ENCODE data around the gene GNG5. TPM values are rescaled to one million over a fixed set of nuclear protein-coding genes. Genes with fewer than 3 reads are reported as not detected.

The GNG5 gene
- 36.8 and 80.7 TPM in 2 replicates for total RNA-seq

DNA sequence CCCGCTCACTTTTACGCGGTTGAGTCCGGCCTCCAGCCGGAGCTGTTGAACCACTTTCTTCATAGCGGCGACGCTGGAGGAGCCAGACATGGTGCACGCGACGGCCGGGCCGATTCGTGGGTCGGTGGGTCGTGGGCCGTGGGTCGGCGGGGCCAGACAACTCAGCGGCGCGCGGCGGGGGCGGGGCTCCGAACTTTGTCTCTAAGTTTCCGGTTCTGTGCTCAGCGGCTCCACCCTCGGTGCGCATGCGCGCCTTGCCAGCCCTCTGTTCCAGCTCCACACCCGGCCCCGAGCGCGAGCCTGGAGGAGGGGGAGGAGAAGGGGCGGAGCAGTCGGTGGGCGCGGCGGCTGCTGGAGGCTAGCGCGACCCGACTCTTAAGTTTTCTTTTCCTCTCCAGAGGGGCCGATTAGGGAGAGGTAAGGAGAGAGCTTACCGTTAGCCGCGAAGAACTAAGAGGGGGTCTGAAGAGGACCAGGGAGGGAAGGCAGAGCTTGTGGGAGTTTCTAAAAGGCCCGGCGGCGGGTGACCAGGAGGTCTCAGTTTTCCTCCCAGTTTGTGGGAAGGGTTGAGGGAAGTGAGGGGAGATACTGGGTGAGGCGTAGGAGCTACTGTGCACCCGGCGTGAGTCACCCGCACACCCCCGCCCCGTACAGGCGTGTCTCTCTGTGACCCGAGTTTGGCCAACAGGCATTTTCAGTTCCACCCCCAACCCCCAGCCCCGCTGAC is at the start of gene GNG5, which contains the start of gene SPATA1:
GNG5 (minus strand) TSS at position 580 of the 727 bp plus-strand sequence; CDS start at position 90, 490 bp downstream.
SPATA1 (plus strand) TSS at position 385 of the 727 bp plus-strand sequence. CDS start 9,974 bp downstream, outside the sequence.

DNA sequence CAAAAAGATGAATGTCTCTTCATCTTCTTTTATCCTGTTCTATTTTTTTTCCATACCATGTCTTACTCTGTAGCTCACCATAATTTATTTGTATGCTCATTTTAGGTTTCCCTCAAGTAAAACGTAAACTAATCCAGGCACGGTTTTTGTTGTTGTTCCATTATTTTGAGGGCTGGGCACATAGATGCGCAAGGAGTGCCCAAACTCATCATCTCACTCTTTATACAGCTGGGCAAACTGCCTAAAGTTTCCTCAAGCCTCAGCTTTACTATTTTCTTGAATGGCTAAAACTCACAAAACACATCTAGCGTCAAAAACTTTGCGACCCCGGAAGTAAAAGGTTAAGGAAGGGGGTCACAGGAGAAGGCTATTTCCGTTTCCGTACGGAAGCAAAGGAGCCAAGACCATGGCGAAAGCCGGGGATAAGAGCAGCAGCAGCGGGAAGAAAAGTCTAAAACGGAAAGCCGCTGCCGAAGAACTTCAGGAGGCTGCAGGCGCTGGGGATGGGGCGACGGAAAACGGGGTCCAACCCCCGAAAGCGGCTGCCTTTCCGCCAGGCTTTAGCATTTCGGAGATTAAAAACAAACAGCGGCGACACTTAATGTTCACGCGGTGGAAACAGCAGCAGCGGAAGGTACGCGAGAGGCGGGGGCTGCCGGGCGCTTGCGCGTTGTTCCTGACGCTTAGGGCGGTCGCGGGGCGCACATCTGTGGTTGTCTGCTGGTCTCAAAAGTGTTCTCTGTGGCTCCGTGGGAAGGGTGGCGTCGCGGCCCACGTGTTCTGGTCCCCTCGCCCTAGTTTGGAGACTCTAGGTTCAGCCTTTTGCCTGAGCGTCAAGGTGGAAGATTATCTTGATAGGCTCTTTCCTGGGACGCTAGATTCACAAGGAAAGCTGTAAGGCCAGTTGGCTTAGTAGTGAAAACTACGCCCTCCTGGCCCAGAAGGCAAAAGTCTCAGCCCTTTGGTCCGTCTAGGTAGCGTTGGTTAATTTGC is 27.2 kb downstream of the GNG5 start, which contains the start of gene RPF1:
RPF1 (plus strand) TSS at position 391 of the 993 bp plus-strand sequence; CDS start at position 407, 16 bp downstream.

Other genes starting within 250 kb of the GNG5 start
- gene SAMD13, start 204.9 kb downstream of the GNG5 start, total RNA-seq, result 0.32 and 0.54 TPM in 2 replicates
- gene DNASE2B, start 108.1 kb downstream of the GNG5 start, total RNA-seq, result not detected in 2 replicates
- gene RPF1, start 27.3 kb downstream of the GNG5 start, total RNA-seq, result 14.6 and 18.3 TPM in 2 replicates
- not detected in 2 replicates for gene SPATA1, start 195 bp downstream of the GNG5 start, total RNA-seq
- 10.7 and 15.2 TPM in 2 replicates for gene CTBS, start 67.9 kb upstream of the GNG5 start, total RNA-seq
- gene SSX2IP, start 183.9 kb upstream of the GNG5 start, total RNA-seq, result 8.4 and 12.3 TPM in 2 replicates